WERI-Rb-1 (cell line): ENCODE results near the gene HCRTR1.

Source experiments
- DNase-seq: peaks from one replicate; pipeline ENCODE4 v3.0.0-alpha.2; 2020
- H3K27ac ChIP-seq: fragments of 250-450 bp; sonication (Bioruptor Pico); 2 replicates; pipeline ENCODE4 v1.5.1; 2020; ENCODE audit warnings: mild to moderate bottlenecking, moderate library complexity
- H3K27me3 ChIP-seq: fragments of 250-450 bp; sonication (Bioruptor Pico); 2 replicates; pipeline ENCODE4 v1.5.1; 2021; ENCODE audit warnings: mild to moderate bottlenecking, low read depth, moderate library complexity; ENCODE audit not compliant: insufficient read depth, severe bottlenecking
- H3K36me3 ChIP-seq: fragments of 250-450 bp; sonication (Bioruptor Pico); 2 replicates; pipeline ENCODE4 v1.5.1; 2020; ENCODE audit warnings: mild to moderate bottlenecking, moderate library complexity
- H3K4me3 ChIP-seq: 2 replicates; pipeline ENCODE4 v1.5.1; 2011; ENCODE audit warnings: low read depth, mild to moderate bottlenecking, control low read depth, low read length
- H3K9me3 ChIP-seq: fragments of 250-450 bp; sonication (Bioruptor Pico); 2 replicates; pipeline ENCODE4 v1.5.1; 2021; ENCODE audit warnings: mild to moderate bottlenecking, moderate library complexity; ENCODE audit not compliant: severe bottlenecking
- TF ChIP-seq, protein P1 (sequence below): IDR thresholded peaks from 2 replicates; pipeline ENCODE4 v1.5.1; 2011; ENCODE audit warnings: low read depth, mild to moderate bottlenecking, control low read depth, inconsistent platforms, low read length

HCRTR1 gene

DNA sequence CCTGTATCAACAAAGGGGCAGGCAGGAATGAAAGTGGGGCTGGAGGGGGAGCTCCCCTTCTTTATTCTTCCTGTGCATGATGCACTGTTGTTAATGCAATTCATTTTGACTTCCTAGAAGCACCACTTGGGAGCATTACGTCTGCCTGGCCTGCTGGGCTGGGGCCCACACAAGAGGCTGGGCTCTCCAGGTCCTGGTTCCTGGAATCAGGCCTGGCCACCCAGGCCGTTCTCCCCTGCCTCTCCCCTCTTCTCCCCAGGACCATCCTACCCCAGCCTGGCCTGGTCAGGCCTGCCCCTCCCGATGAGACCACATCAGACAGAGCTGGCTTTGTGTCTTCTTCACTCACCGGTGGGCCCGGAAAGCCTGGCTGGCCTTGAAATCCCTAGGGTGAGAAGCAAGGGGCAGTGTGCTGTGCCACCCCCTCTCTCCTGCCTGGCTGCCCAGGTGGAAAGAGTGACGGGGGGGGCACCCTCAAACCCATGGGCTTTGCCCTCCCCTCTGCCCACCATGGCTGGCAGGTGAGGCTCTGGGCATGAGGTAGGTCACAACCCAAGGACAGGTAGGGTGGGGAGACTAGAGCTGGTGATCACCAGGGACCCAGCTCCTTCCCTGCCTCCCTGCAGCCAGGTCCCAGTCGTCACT, 47.9 kb downstream of the HCRTR1 start:
- no peak for DNase-seq
- Histone ChIP-seq H3K9me3 (no peaks in the 10 kb centered on the region), H3K4me3 (no peak overlapping the region), H3K27me3 (no peaks in the 10 kb centered on the region), H3K36me3 (0 out of 2 replicates have a peak, but pooled peaks cover 4% of the 10 kb centered on the region), H3K27ac (no peak overlapping the region)
- TF ChIP-seq, protein P1, sequence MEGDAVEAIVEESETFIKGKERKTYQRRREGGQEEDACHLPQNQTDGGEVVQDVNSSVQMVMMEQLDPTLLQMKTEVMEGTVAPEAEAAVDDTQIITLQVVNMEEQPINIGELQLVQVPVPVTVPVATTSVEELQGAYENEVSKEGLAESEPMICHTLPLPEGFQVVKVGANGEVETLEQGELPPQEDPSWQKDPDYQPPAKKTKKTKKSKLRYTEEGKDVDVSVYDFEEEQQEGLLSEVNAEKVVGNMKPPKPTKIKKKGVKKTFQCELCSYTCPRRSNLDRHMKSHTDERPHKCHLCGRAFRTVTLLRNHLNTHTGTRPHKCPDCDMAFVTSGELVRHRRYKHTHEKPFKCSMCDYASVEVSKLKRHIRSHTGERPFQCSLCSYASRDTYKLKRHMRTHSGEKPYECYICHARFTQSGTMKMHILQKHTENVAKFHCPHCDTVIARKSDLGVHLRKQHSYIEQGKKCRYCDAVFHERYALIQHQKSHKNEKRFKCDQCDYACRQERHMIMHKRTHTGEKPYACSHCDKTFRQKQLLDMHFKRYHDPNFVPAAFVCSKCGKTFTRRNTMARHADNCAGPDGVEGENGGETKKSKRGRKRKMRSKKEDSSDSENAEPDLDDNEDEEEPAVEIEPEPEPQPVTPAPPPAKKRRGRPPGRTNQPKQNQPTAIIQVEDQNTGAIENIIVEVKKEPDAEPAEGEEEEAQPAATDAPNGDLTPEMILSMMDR = no peak

DNA sequence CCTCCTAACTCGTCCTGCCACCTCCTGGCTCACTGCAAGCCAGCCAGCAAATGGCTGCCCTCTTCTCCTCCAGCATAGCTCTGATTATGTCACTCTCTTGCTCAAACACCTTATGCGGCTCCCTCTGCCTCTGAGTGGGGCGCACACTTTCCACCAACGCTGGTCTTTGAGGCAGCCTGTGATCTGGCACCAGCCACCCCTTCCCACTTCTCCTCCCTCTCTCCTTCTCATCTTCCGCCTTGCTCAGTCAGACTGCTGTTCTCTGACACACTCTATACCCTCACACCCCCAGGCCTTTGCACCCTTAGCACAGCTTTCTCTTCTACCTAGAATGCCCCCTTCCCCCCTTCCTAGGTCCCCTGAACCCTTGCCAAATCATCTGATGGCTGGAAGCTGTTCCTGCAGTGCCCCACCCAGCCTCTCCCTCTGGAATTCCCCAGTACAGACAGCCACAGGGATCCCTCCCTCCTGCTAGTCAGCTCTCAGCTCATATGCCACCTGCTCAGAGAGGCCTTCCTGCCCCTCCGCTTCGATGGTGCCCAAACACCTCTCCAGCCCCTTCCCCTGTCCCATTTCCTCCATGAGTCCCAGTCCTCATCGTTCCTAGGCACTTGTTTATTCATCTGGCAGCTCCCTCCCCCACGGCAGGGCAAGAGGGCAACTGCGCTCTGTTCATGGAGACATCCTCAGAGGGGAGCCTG, 48.9 kb downstream of the HCRTR1 start:
- Histone ChIP-seq H3K36me3 (peaks cover 2% of the 10 kb centered on the region; the same call in 1 of the 2 replicates), H3K27ac (peak overlapping the region; percentile 91), H3K9me3 (no peaks in the 10 kb centered on the region), H3K27me3 (no peaks in the 10 kb centered on the region), H3K4me3 (no peak overlapping the region)
- DNase-seq = no peak
- TF ChIP-seq, protein P1 = no peak

DNA sequence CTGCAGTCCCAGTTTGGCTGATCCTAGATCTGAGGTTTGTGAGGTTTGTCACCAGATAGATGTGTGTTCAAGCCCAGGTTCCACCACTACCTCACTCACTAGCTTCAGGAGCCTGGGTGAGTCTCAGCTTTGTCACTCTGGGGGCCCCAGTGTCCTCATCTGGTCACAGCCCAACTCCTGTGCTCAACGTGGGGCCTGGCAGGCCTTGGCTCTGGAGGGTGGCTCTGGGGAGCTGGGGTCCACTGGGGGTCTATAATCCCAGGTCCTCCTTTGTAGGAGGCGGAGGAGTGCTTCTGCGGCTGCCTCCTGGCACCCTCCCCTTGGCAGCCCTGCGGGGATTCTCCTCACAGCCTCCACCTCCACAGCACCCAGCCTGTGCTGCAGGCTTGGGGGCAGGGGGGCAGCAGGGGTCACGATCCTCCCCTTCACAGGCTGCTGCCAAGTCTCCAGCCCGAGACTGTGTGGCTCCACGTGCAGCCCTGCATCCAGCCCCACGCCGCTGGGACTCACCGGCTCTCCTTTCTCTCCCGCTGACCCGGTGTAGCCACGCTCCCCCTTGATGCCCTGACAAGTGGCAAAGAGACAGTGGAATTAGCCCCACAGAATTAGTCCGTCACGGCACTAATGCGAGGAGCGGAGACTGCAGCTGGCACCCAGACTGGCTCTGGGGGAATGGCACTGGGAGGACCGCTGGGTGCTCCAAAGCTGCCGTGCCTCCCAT, 49.7 kb downstream of the HCRTR1 start:
- TF ChIP-seq, protein P1 = no peak
- Histone ChIP-seq H3K27ac (peak overlapping the region; percentile 91), H3K27me3 (no peaks in the 10 kb centered on the region), H3K36me3 (no peaks in the 10 kb centered on the region; the same call in 1 of the 2 replicates), H3K4me3 (no peak overlapping the region), H3K9me3 (no peaks in the 10 kb centered on the region)
- DNase-seq = no peak

DNA sequence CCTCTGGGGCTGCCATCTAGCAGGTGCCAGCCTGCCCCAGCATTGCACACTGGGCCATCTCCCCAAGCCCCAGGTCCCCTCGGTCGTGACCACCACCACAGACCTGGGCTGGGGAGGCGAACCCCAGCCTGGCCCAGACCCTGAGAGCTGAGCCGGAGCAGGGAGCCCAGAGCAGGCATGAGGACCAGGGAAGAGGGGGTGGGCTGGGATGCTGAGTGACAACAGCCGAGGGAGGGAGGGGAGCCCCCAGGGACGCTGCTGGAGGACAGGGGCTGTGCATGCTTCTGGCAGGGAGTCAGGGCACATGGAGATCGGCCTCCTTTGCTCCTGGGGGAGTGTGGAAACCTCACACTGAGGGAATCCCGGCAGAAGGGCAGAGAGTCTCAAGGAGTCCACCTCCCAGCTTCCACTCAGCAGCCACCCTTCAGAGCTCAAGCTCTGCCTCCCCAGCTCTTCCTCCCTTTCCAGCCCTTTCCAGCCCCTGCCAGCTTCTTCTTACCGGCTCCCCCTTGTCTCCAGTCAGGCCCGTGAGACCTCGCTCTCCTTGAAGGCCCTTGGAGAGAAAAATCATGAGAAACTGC, 50.9 kb downstream of the HCRTR1 start:
- DNase-seq = no peak
- Histone ChIP-seq H3K36me3 (no peaks in the 10 kb centered on the region; the same call in 1 of the 2 replicates), H3K9me3 (no peaks in the 10 kb centered on the region), H3K4me3 (no peak overlapping the region), H3K27ac (peak overlapping the region; percentile 91), H3K27me3 (no peaks in the 10 kb centered on the region)
- TF ChIP-seq, protein P1 = no peak

DNA sequence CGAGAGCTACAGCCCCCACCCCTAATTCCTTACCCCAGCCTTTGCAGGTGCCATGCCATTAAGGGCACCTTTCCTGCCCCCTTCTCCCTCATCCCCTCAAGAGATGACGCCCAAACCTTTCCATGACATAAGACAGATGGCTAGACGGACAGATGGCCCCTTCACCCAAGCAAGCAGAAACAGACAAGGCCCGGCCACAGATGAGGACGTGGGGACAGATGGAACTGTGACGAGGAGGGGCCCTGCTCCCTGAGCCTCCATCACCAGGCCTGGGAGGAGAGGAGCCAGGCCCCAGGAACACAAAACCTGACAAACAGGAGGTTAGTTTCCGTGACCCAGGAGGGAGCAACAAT, 51.9 kb downstream of the HCRTR1 start:
- Histone ChIP-seq H3K4me3 (peak overlapping the region; percentile 30), H3K27me3 (no peaks in the 10 kb centered on the region), H3K9me3 (no peaks in the 10 kb centered on the region), H3K36me3 (no peaks in the 10 kb centered on the region; the same call in 1 of the 2 replicates), H3K27ac (peak overlapping the region; percentile 91)
- DNase-seq = peak; percentile 88
- TF ChIP-seq, protein P1 = no peak
